Smooth muscle cell (in vitro differentiated cells): Measurements from ENCODE around the gene PLAA. TPM values are rescaled to one million over a fixed set of nuclear protein-coding genes. Genes with fewer than 3 reads are reported as not detected.

Experiments
- DNase-seq: peaks from one replicate; lab custom pipeline; 2025; ENCODE audit not compliant: unreplicated experiment; lab: John Stamatoyannopoulos, UW
- H2AFZ ChIP-seq: fragments of 200-600 bp; sonication (generic); 2 replicates; pipeline ENCODE4 v1.6.0; 2016; ENCODE audit warnings: antibody characterized with exemption, low read depth, mild to moderate bottlenecking
- H3F3A ChIP-seq: fragments of 200-600 bp; sonication (generic); 2 replicates; pipeline ENCODE4 v1.6.0; 2017; ENCODE audit warnings: antibody characterized with exemption, low read depth
- H3K27ac ChIP-seq: fragments of 200-600 bp; sonication (generic); 2 replicates; pipeline ENCODE4 v1.5.1; 2016; ENCODE audit warnings: low read depth, mild to moderate bottlenecking
- H3K27me3 ChIP-seq: fragments of 200-600 bp; sonication (generic); 2 replicates; pipeline ENCODE4 v1.6.1; 2016; ENCODE audit warnings: low read depth, mild to moderate bottlenecking
- H3K36me3 ChIP-seq: fragments of 200-600 bp; sonication (generic); 2 replicates; pipeline ENCODE4 v1.5.1; 2016; ENCODE audit warnings: low read depth
- H3K4me1 ChIP-seq: fragments of 200-600 bp; sonication (generic); 2 replicates; pipeline ENCODE4 v1.5.1; 2016; ENCODE audit warnings: low read depth
- H3K4me2 ChIP-seq: fragments of 200-600 bp; sonication (generic); 2 replicates; pipeline ENCODE4 v1.6.0; 2016; ENCODE audit warnings: mild to moderate bottlenecking
- H3K4me3 ChIP-seq: fragments of 200-600 bp; sonication (generic); 2 replicates; pipeline ENCODE4 v1.5.1; 2016; ENCODE audit warnings: mild to moderate bottlenecking
- H3K79me2 ChIP-seq: fragments of 200-600 bp; sonication (generic); 2 replicates; pipeline ENCODE4 v1.6.0; 2016; ENCODE audit warnings: low read depth, mild to moderate bottlenecking
- H3K9ac ChIP-seq: fragments of 200-600 bp; sonication (generic); 2 replicates; pipeline ENCODE4 v1.6.0; 2016; ENCODE audit warnings: low read depth
- H3K9me3 ChIP-seq: fragments of 200-600 bp; sonication (generic); replicated peaks from 2 replicates; pipeline ENCODE4 v1.5.1; 2016; ENCODE audit warnings: low read depth
- H4K20me1 ChIP-seq: fragments of 200-600 bp; sonication (generic); 2 replicates; pipeline ENCODE4 v1.6.0; 2016; ENCODE audit warnings: low read depth
- WGBS: methylation state at CpG from one replicate; pipeline ENCODE4 v1.1.7; 2016; ENCODE audit warnings: low lambda C conversion rate; 5-methylcytosine and 5-hydroxymethylcytosine counted together
- polyA plus RNA-seq: library from polyadenylated mRNA; unstranded; fragments of >200 nt; fragmentation: Nextera tagmentation; extraction: Ambion mirVana; gene quantifications from 2 replicates; pipeline ENCODE4 v1.2.1, GENCODE V29; 2016
- total RNA-seq: library from RNA; depleted of rRNA; stranded (reverse); fragments of >200 nt; gene quantifications from 2 replicates; pipeline ENCODE4 v1.2.3, GENCODE V29; 2014
- TF ChIP-seq, protein P1 (sequence below): fragments of 200-600 bp; sonication (generic); IDR thresholded peaks from 2 replicates; pipeline ENCODE4 v1.5.1; 2017; ENCODE audit warnings: borderline replicate concordance, mild to moderate bottlenecking, antibody characterized with exemption; ENCODE audit not compliant: insufficient read depth, poor library complexity, severe bottlenecking

PLAA gene
- total and polyA plus RNA-seq, 2 experiments from 2014 or later: 30.3 to 32.3 TPM

DNA sequence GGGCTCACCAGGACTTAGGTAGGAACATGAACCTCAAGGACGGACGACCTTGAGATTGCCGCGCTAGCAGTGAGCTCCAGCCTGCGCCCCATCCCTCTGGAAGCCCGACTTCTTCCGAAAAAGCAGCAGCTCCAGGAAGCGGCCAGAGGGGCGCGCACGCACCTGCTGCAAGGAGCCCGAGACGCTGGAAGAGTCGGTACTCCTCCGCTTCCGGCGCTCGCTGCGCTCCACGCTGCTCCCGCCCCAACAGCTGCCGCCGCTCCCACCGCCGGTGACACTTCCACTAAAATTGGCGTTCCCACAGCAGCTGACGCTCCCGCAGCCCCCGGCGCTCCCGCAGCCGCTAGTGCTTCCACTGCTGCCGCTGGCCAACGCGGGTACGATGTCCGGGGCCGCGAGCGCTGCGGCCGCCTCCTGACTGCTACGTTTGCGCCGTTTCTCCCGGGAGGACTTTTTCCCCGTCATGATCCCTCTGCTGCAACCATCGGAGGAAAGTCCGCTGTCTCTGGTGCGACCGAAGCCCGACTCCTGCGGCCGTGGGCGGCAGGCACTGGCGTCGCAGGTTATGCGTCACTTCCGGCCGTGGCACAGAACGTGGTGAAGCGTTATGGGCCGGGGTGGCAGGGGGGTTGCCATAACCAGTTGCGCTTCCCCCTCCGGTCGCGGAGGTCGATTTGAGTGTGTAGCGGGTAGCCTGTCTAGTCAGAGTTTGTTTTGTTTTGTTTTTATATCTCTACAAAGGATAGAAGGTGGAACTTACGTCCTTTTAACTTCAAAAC lies 54.6 kb downstream of the PLAA start, which contains the start of gene CAAP1:
Gene CAAP1 (minus strand): TSS at position 552 of the 779 bp plus-strand sequence. CDS start 87 bp downstream, at position 465.
- H3K9ac ChIP-seq: peak within 1 kb of the TSS; percentile 95
- H4K20me1 ChIP-seq: peaks cover 4% of the 10 kb centered on the region
- peak within 1 kb of the TSS; percentile 93 for H2AFZ ChIP-seq
- H3K27ac ChIP-seq: peak within 1 kb of the TSS; percentile 95
- peak within 1 kb of the TSS; percentile 93 for H3K4me3 ChIP-seq
- peaks cover 8% of the 10 kb centered on the region for H3K4me1 ChIP-seq
- no peaks in the 10 kb centered on the region for H3K9me3 ChIP-seq
- under 1% methylated on average over 65 of the region's 70 CpGs for WGBS
- no peaks in the 10 kb centered on the region for H3K36me3 ChIP-seq
- DNase-seq: peak; percentile 69
- TF ChIP-seq, protein P1, sequence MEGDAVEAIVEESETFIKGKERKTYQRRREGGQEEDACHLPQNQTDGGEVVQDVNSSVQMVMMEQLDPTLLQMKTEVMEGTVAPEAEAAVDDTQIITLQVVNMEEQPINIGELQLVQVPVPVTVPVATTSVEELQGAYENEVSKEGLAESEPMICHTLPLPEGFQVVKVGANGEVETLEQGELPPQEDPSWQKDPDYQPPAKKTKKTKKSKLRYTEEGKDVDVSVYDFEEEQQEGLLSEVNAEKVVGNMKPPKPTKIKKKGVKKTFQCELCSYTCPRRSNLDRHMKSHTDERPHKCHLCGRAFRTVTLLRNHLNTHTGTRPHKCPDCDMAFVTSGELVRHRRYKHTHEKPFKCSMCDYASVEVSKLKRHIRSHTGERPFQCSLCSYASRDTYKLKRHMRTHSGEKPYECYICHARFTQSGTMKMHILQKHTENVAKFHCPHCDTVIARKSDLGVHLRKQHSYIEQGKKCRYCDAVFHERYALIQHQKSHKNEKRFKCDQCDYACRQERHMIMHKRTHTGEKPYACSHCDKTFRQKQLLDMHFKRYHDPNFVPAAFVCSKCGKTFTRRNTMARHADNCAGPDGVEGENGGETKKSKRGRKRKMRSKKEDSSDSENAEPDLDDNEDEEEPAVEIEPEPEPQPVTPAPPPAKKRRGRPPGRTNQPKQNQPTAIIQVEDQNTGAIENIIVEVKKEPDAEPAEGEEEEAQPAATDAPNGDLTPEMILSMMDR: no peak
- peak within 1 kb of the TSS; percentile 95 for H3K4me2 ChIP-seq
- H3K79me2 ChIP-seq: peaks cover 45% of the 10 kb centered on the region
- H3K27me3 ChIP-seq: no peaks in the 10 kb centered on the region
- peaks cover 3% of the 10 kb centered on the region for H3F3A ChIP-seq

DNA sequence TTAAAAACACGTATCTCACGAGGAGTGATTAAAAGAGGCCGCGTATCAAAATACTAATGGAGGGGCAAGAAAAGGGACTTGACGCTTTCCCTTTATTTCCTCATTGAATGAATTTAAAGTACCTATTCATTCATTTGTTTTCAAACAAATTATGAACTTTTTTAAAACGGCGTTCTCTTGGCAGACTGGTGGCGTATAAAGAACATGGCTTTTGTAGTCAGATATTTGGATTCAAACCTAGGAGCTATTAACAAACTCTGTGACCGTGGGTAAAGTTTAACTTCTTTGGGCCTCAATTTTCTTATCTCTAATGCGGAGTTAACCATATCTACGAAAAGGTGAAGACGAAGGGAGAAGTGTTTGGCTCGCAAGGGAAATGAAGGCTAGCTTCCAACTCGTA lies 55.3 kb downstream of the PLAA start:
- H3K27me3 ChIP-seq: no peaks in the 10 kb centered on the region
- peak overlapping the region; percentile 95 for H3K27ac ChIP-seq
- H4K20me1 ChIP-seq: peaks cover 4% of the 10 kb centered on the region
- H3K36me3 ChIP-seq: no peaks in the 10 kb centered on the region
- WGBS: 1% methylated on average over 14 of the region's 14 CpGs
- peak overlapping the region; percentile 93 for H2AFZ ChIP-seq
- no peaks in the 10 kb centered on the region for H3K9me3 ChIP-seq
- TF ChIP-seq, protein P1: no peak
- H3K79me2 ChIP-seq: peaks cover 52% of the 10 kb centered on the region
- H3K9ac ChIP-seq: peak overlapping the region; percentile 95
- peak overlapping the region; percentile 93 for H3K4me3 ChIP-seq
- peaks cover 8% of the 10 kb centered on the region for H3K4me1 ChIP-seq
- H3F3A ChIP-seq: peaks cover 3% of the 10 kb centered on the region
- H3K4me2 ChIP-seq: peak overlapping the region; percentile 95
- DNase-seq: no peak

DNA sequence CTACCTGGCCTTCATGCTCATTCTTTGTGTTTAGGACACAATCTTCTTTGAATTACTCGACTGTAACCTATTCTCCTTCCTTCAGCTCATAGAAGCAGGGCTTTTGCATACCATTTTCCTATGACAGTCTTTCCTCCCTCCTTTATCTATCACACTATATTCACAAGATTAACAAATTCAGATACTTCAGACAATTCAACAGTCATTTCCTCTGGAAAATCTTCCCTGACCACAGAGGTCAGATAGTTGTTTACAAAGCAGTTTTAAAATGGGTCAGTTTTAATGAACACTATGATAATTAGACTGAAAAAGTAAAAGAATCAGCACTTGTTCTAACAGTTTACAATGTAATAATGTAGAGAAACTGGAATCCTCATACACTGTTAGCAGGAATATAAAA lies 58.8 kb downstream of the PLAA start:
- 84% methylated on average over 1 of the region's 1 CpG for WGBS
- Histone ChIP-seq H3F3A (peaks cover under 1% of the 10 kb centered on the region), H3K9ac (no peak overlapping the region), H4K20me1 (peaks cover 14% of the 10 kb centered on the region), H3K9me3 (no peaks in the 10 kb centered on the region), H3K27ac (no peak overlapping the region), H3K27me3 (no peaks in the 10 kb centered on the region), H3K36me3 (peaks cover 10% of the 10 kb centered on the region), H3K79me2 (peaks cover 72% of the 10 kb centered on the region), H3K4me3 (no peak overlapping the region), H3K4me1 (peaks cover 8% of the 10 kb centered on the region), H2AFZ (no peak overlapping the region), H3K4me2 (no peak overlapping the region)
- TF ChIP-seq, protein P1: no peak
- DNase-seq: no peak
